ENCODE measurements around the gene GRIN3A.
A peak's percentile ranks its signal among the peaks of the same experiment; 100 is the strongest.

GRIN3A gene

GRCh38 chr9:101705135-101705661 lies 33.2 kb downstream of the GRIN3A start:
- peak; percentile 11 for DNase-seq (ENCODE audit: low read depth)
- TF ChIP-seq, protein P1, sequence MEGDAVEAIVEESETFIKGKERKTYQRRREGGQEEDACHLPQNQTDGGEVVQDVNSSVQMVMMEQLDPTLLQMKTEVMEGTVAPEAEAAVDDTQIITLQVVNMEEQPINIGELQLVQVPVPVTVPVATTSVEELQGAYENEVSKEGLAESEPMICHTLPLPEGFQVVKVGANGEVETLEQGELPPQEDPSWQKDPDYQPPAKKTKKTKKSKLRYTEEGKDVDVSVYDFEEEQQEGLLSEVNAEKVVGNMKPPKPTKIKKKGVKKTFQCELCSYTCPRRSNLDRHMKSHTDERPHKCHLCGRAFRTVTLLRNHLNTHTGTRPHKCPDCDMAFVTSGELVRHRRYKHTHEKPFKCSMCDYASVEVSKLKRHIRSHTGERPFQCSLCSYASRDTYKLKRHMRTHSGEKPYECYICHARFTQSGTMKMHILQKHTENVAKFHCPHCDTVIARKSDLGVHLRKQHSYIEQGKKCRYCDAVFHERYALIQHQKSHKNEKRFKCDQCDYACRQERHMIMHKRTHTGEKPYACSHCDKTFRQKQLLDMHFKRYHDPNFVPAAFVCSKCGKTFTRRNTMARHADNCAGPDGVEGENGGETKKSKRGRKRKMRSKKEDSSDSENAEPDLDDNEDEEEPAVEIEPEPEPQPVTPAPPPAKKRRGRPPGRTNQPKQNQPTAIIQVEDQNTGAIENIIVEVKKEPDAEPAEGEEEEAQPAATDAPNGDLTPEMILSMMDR (conservative IDR thresholded peaks at IDR 0.05; ENCODE audit: low read length), result peak; percentile 29
- peak overlapping the region; percentile 18; the same call in 1 of the 2 replicates for H3K4me3 ChIP-seq (ENCODE audit: low read length)

DNA sequence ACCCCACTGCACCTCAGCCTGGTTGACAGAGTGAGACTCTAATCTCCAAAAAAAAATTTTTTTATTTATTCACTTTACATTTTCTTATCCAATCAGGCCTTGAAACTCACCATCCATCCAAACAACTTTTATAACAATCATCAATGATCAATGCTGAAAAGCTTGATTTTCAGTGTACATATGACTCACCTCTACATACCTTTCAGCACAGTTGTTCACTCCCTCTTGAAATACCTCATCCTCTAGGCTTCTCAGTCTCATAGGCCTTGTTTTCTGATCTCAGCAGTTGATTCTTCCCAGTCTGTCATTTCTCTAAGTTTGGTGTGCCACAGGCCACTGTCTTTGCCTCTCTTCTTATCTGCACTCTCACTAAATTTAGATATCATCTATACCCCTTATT lies 36.2 kb downstream of the GRIN3A start:
- TF ChIP-seq, protein P1 (conservative IDR thresholded peaks at IDR 0.05; ENCODE audit: low read length), result no peak
- H3K4me3 ChIP-seq (ENCODE audit: low read length), result no peak overlapping the region
- no peak for DNase-seq (ENCODE audit: low read depth)

DNA sequence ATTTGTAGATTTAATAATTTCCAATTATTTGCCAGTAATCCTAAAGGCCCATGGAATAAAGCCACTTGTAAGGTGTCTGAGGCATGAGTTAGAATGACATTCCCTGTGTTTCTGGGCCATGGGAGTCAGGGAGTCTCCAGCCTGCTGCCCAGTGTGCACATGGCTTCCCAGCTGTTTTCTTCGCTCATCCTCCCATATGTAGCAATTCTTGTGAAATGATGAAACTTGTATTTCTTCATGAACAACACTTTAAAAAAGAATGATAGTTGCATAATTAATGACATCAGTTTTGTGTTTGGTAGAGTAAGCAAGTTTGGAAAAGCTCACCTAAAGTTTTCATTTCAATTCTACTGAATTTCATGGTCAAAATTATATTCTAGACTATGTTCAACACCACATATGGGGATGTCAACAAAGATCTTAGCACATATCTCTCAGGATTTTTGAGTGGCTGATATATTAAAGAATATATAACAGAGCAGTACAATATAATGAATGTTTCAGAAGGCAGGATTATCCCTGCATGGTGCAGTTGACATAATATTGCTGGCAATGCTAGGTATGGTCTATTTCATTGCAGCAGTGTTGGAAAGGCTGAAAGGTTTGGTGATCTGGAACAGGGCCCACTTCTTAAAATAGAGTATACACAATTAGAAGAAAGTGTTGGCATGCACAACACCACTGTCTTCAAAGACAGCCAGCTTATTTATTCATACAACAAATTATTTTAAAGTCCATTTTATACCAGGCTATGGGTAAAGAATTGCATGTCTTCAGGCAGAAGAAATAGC lies 44.7 kb downstream of the GRIN3A start:
- TF ChIP-seq, protein P1 (conservative IDR thresholded peaks at IDR 0.05; ENCODE audit: low read length), result no peak

GRCh38 chr9:101691657-101692056 lies 46.8 kb downstream of the GRIN3A start:
- TF ChIP-seq, protein P1 (conservative IDR thresholded peaks at IDR 0.05; ENCODE audit: low read length), result no peak
- DNase-seq (ENCODE audit: low read depth), result no peak
- H3K4me3 ChIP-seq (ENCODE audit: low read length), result no peak overlapping the region

More for the DNA sequence above, 44.7 kb downstream of the GRIN3A start:
- DNase-seq (ENCODE audit: low read depth), result no peak
- H3K4me3 ChIP-seq (ENCODE audit: low read length), result no peak overlapping the region

DNA sequence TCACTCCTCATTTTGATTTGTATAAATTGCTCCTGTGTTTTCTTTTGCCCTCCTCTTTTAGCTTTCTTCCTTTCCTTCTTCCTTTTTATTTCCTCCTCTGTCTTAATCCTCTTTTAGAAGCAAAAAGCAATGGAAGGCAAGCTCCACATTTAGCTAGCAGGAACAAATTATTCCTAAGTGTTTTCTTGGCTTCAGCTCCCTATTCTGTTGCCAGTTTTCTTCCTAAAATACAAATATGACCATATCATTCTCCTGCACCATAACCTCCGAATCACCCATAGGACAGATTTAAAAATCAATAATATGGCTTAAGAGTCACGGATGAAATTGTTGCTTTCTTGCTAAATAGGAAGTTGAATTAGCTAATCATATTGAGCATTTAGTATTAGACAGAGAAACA lies 49.4 kb downstream of the GRIN3A start:
- no peak overlapping the region for H3K4me3 ChIP-seq (ENCODE audit: low read length)
- TF ChIP-seq, protein P1 (conservative IDR thresholded peaks at IDR 0.05; ENCODE audit: low read length), result no peak

DNA sequence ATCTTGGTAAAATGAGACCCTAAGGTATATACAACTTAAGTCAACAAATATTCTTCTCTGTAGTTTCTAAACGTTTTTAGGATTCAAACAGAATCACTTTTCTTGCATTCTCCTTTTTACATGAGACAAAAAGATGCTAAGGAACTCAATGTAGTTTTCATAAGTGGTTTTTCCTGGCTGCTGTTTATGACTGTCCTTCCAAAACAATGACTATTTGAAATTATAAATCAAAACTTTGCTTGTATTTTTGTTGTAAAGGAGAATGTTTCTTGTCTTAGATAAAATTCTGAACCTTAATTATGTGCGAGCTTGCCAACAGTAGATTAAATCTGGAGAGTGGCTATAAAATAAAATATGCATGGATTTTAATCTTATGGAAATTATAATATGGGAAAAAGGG lies 53.8 kb downstream of the GRIN3A start:
- TF ChIP-seq, protein P1 (conservative IDR thresholded peaks at IDR 0.05; ENCODE audit: low read length), result no peak
- H3K4me3 ChIP-seq (ENCODE audit: low read length), result no peak overlapping the region
- no peak for DNase-seq (ENCODE audit: low read depth)

More for the DNA sequence above, 49.4 kb downstream of the GRIN3A start:
- no peak for DNase-seq (ENCODE audit: low read depth)

GRCh38 chr9:101683236-101683635 lies 55.2 kb downstream of the GRIN3A start:
- no peak overlapping the region for H3K4me3 ChIP-seq (ENCODE audit: low read length)

More at GRCh38 chr9:101683236-101683635, 55.2 kb downstream of the GRIN3A start:
- TF ChIP-seq, protein P1 (conservative IDR thresholded peaks at IDR 0.05; ENCODE audit: low read length), result no peak
- no peak for DNase-seq (ENCODE audit: low read depth)
